ENCODE measurements around the gene NSF. TPM values are rescaled to one million over a fixed set of nuclear protein-coding genes. Genes with fewer than 3 reads are reported as not detected.

NSF gene
- total and polyA plus RNA-seq, 5 donors = 8.9 to 34.3 (median 28.5) TPM

Other genes with a start within 250 kb of the NSF start
- 10 to 100 TPM; 11.0 to 24.5 (median 16.5) TPM for gene ARL17B, start 228.9 kb upstream of the NSF start, total RNA-seq
- gene ARL17B, start 228.9 kb upstream of the NSF start, polyA plus RNA-seq = 10.4 TPM
- 1 to 10 TPM; 6.1 to 8.1 (median 7.0) TPM for gene LRRC37A2, start 78.2 kb upstream of the NSF start, total RNA-seq
- 4.6 TPM for gene LRRC37A2, start 78.2 kb upstream of the NSF start, polyA plus RNA-seq
- 10 to 100 TPM in 2 of 4 donors, 1 to 10 TPM in 2; 7.4 to 16.9 (median 11.0) TPM for gene ARL17A, start 11.0 kb upstream of the NSF start, total RNA-seq
- gene ARL17A, start 11.0 kb upstream of the NSF start, polyA plus RNA-seq = 6.3 TPM
- gene WNT3, start 228.0 kb downstream of the NSF start, total RNA-seq = 1 to 10 TPM in 3 of 4 donors, under 1 TPM in 1; 0.79 to 2.5 (median 1.5) TPM
- 1.0 TPM for gene WNT3, start 228.0 kb downstream of the NSF start, polyA plus RNA-seq